ENCODE results near the gene NPBWR2. TPM values are rescaled to one million over a fixed set of nuclear protein-coding genes. Genes with fewer than 3 reads are reported as not detected.

The NPBWR2 gene
- total RNA-seq, 1 donor from 2014 or later: not detected

DNA sequence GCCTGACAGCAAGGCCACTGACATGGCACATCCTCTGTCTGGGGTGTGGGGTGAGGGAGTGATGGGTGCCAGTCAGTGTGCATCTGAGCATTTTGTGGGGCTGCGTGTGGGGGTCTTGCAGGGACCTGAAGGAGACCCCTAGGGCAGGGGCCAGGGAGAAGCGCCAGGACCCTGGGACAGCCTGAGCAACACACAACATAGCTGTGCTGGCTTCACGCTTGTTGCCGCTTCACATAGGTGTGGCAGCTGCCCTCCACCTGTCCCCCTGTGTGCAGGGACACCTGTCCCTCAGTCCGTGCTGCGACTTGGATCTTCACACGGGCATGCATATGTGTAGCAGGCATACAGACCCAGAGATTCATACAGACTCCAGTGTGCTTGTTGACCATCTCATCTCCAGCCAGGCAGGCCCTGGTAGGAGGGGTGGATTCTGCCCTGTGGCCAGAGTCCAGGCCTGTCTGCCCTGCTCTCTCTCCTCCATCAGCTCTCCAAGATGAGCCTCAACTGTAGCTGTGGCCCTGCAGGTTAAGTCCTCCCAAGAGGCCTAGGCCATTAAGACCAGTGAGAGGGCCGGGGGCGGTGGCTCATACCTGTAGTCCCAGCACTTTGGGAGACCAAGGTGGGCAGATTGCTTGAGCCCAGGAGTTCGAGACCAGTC, 3.2 kb upstream of the NPBWR2 start:
- H3K9me3 ChIP-seq (ENCODE audit: low read depth): no peaks in the 10 kb centered on the region
- H3F3A ChIP-seq (ENCODE audit: low read depth): no peaks in the 10 kb centered on the region
- no peaks in the 10 kb centered on the region for H3K79me2 ChIP-seq (ENCODE audit: low read depth)
- H3K27me3 ChIP-seq: no peaks in the 10 kb centered on the region
- H3K4me1 Mint-ChIP-seq: peaks cover 2% of the 10 kb centered on the region
- H3K27ac Mint-ChIP-seq: peak overlapping the region; percentile 14
- no peaks in the 10 kb centered on the region for H3K9me3 Mint-ChIP-seq
- H3K27ac ChIP-seq: no peak overlapping the region
- TF ChIP-seq, protein P1, sequence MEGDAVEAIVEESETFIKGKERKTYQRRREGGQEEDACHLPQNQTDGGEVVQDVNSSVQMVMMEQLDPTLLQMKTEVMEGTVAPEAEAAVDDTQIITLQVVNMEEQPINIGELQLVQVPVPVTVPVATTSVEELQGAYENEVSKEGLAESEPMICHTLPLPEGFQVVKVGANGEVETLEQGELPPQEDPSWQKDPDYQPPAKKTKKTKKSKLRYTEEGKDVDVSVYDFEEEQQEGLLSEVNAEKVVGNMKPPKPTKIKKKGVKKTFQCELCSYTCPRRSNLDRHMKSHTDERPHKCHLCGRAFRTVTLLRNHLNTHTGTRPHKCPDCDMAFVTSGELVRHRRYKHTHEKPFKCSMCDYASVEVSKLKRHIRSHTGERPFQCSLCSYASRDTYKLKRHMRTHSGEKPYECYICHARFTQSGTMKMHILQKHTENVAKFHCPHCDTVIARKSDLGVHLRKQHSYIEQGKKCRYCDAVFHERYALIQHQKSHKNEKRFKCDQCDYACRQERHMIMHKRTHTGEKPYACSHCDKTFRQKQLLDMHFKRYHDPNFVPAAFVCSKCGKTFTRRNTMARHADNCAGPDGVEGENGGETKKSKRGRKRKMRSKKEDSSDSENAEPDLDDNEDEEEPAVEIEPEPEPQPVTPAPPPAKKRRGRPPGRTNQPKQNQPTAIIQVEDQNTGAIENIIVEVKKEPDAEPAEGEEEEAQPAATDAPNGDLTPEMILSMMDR (IDR thresholded peaks at IDR 0.05): no peak
- TF ChIP-seq EZH2phosphoT487 (IDR thresholded peaks at IDR 0.05) (no peak), EZH2 (IDR thresholded peaks at IDR 0.05) (no peak)
- H2AFZ ChIP-seq (replicated peaks): no peak overlapping the region
- no peak overlapping the region for H3K4me3 ChIP-seq
- H3K36me3 Mint-ChIP-seq: no peaks in the 10 kb centered on the region
- no peak for DNase-seq (ENCODE audit: low spot score)
- H3K9ac ChIP-seq: no peak overlapping the region
- no peaks in the 10 kb centered on the region for H3K4me1 ChIP-seq
- no peaks in the 10 kb centered on the region for H3K36me3 ChIP-seq
- no peak overlapping the region for H3K4me2 ChIP-seq
- H4K20me1 ChIP-seq (ENCODE audit: low read depth): no peaks in the 10 kb centered on the region
- H3K4me3 Mint-ChIP-seq: no peak overlapping the region
- peaks cover 20% of the 10 kb centered on the region for H3K27me3 Mint-ChIP-seq (ENCODE audit: insufficient read depth, low read depth)

DNA sequence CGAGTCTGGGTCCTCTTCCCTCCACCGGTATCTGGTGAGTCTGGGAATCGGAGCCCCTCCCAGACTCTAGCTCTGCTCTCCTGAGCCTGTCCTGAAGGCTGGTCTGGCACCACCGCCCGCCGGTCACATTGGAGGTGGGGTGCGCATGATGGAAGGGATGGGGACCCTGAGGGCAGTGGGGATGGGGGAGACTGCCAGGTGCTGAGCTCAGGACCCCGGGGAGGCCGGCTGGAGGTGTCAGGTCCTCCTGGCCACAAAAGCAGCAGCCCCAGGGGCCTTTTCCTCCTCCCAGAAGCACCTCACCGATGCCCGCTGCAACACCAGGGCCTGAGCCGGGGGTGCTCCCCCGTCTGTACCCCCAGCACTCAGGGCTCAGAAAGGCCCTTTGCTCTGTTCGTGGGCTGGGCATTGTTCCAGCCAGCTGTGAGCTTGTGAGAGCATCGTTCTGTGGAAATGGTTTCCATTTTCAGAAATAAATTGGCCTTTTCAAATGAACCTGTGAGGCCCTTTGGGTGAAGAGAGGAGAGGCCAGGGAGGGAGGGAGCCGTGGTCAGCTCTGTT, 2.5 kb upstream of the NPBWR2 start:
- no peak overlapping the region for H2AFZ ChIP-seq (replicated peaks)
- H3K36me3 Mint-ChIP-seq: no peaks in the 10 kb centered on the region
- no peak overlapping the region for H3K4me3 Mint-ChIP-seq
- no peak overlapping the region for H3K27ac Mint-ChIP-seq
- H3K9ac ChIP-seq: no peak overlapping the region
- H3K9me3 ChIP-seq (ENCODE audit: low read depth): no peaks in the 10 kb centered on the region
- no peak overlapping the region for H3K4me3 ChIP-seq
- no peak for DNase-seq (ENCODE audit: low spot score)
- TF ChIP-seq, protein P1 (IDR thresholded peaks at IDR 0.05): no peak
- no peak for TF ChIP-seq EZH2phosphoT487 (IDR thresholded peaks at IDR 0.05)
- TF ChIP-seq EZH2 (IDR thresholded peaks at IDR 0.05): no peak
- no peaks in the 10 kb centered on the region for H3F3A ChIP-seq (ENCODE audit: low read depth)
- H4K20me1 ChIP-seq (ENCODE audit: low read depth): no peaks in the 10 kb centered on the region
- H3K9me3 Mint-ChIP-seq: no peaks in the 10 kb centered on the region
- H3K36me3 ChIP-seq: no peaks in the 10 kb centered on the region
- no peaks in the 10 kb centered on the region for H3K79me2 ChIP-seq (ENCODE audit: low read depth)
- H3K27me3 ChIP-seq: no peaks in the 10 kb centered on the region
- H3K27ac ChIP-seq: no peak overlapping the region
- H3K4me1 Mint-ChIP-seq: peaks cover 2% of the 10 kb centered on the region
- H3K27me3 Mint-ChIP-seq (ENCODE audit: insufficient read depth, low read depth): peaks cover 20% of the 10 kb centered on the region
- no peaks in the 10 kb centered on the region for H3K4me1 ChIP-seq
- no peak overlapping the region for H3K4me2 ChIP-seq

DNA sequence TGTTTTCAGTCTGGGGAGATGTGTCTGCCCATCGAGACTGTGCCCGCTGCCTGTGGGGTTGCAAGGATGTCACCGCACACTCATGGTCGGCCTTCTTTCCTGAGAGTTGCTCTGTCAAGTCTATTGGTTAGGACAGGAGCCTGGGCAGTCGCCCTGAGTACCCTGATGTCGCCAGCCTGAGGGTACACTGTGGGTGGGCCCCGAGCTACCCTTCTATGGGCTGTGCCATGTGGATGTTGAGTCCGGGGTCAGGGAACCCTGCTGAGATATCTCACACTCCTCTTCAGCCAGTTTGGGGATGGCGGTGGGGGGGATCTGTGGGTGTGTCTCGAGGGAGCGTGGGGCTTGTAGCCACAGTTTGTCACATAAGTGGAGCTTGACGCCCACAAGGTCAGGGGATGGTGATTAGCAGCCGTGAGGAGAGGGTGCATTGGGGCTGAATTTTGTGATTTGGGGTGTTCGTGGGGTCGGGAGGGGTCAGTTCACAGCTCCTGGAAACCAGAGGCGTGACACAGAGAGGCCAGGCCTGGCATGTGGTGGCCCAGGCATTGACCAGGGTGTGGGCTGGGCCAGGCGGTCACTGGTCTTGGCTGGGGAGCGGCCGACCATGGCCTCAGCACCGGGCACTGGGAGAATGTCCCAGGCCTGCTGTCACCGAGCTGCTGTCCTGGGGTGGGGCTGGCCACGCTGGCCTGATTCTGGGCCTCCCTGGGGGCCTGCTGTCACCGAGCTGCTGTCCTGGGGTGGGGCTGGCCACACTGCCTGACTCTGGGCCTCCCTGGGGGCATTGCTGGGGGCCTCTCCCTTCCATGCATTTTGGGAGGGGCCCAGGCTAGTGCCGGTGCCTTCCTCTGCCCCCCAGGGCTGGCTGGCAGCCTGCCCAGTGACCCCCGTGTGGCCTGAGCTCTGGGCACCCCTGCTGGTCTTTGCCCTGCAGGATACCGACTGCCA, 1.6 kb upstream of the NPBWR2 start:
- Histone ChIP-seq H3F3A (ENCODE audit: low read depth) (no peaks in the 10 kb centered on the region), H3K4me3 (no peak overlapping the region), H3K79me2 (ENCODE audit: low read depth) (no peaks in the 10 kb centered on the region), H3K27me3 (peaks cover 3% of the 10 kb centered on the region), H3K4me1 (no peaks in the 10 kb centered on the region), H2AFZ (replicated peaks) (no peak overlapping the region), H3K27ac (no peak overlapping the region), H4K20me1 (ENCODE audit: low read depth) (no peaks in the 10 kb centered on the region), H3K9ac (no peak overlapping the region), H3K4me2 (no peak overlapping the region), H3K9me3 (ENCODE audit: low read depth) (no peaks in the 10 kb centered on the region), H3K36me3 (no peaks in the 10 kb centered on the region)
- Mint-ChIP-seq H3K4me3 (no peak overlapping the region), H3K27ac (no peak overlapping the region), H3K9me3 (no peaks in the 10 kb centered on the region), H3K27me3 (ENCODE audit: insufficient read depth, low read depth) (peaks cover 20% of the 10 kb centered on the region), H3K36me3 (no peaks in the 10 kb centered on the region), H3K4me1 (peaks cover 2% of the 10 kb centered on the region)
- no peak for TF ChIP-seq EZH2 (IDR thresholded peaks at IDR 0.05)
- TF ChIP-seq, protein P1 (IDR thresholded peaks at IDR 0.05): no peak
- TF ChIP-seq EZH2phosphoT487 (IDR thresholded peaks at IDR 0.05): no peak
- no peak for DNase-seq (ENCODE audit: low spot score)
